ENCODE data around the gene SEC22C. TPM values are rescaled to one million over a fixed set of nuclear protein-coding genes. Genes with fewer than 3 reads are reported as not detected.

The SEC22C gene
- total RNA-seq, 4 donors from 2014 or later: 52.7 to 62.7 (median 57.9) TPM

DNA sequence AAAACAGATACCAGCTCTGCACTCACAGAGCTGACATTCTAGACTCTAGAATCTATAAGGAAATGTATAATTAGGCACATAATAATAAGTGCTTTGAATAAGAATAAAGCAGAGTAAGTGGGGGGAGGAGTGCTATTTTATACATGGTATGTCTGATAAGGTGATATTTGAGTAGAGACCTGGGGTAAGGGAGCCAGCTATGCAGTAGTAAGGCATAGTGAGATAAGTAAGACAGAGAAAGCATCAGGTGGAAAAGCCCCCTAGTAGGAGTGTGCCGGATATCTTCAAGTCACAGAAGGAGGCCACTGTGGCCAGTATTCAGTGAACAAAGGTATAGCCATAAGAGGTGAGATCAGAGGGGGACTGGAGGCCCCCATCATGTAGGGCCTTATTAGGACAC, 11.9 kb upstream of the SEC22C start:
- Histone ChIP-seq H3K4me3 (no peak overlapping the region), H3K4me1 (peaks cover 10 to 28% (median 13%) of the 10 kb centered on the region in 4 donors), H3K27ac (replicated peaks in 1 of 4) (no peak overlapping the region), H3K36me3 (peaks cover 0 to 32% (median 5%) of the 10 kb centered on the region in 4 donors), H3K9me3 (no peaks in the 10 kb centered on the region), H3K27me3 (no peaks in the 10 kb centered on the region)
- intact Hi-C loops (cut with DNase I): no loop called here
- DNase-seq (ENCODE audit: extremely low spot score): no peak
- TF ChIP-seq, protein P1, sequence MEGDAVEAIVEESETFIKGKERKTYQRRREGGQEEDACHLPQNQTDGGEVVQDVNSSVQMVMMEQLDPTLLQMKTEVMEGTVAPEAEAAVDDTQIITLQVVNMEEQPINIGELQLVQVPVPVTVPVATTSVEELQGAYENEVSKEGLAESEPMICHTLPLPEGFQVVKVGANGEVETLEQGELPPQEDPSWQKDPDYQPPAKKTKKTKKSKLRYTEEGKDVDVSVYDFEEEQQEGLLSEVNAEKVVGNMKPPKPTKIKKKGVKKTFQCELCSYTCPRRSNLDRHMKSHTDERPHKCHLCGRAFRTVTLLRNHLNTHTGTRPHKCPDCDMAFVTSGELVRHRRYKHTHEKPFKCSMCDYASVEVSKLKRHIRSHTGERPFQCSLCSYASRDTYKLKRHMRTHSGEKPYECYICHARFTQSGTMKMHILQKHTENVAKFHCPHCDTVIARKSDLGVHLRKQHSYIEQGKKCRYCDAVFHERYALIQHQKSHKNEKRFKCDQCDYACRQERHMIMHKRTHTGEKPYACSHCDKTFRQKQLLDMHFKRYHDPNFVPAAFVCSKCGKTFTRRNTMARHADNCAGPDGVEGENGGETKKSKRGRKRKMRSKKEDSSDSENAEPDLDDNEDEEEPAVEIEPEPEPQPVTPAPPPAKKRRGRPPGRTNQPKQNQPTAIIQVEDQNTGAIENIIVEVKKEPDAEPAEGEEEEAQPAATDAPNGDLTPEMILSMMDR (IDR thresholded peaks at IDR 0.05): no peak
- WGBS: 100% methylated on average over 1 of the region's 1 CpG

DNA sequence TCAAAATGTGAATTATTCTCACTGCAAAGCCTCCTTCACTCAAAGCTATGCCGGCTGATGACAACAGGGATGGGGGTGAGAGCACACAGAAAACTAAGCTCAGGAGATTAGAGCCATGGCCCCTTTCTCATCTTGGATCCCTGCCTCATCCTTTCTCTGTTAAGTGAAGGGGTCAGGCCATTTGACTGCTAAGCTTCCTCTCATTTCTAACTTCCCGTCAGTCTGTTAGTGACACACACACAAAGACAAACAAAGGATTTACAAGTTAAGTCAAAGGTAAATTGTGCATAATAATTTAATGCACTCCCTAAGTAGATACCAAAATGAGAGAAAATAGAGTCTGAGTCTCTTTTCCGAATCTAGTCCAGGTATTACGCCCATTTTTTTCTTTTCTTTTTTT, 10.0 kb upstream of the SEC22C start:
- Histone ChIP-seq H3K9me3 (no peaks in the 10 kb centered on the region), H3K4me1 (peaks cover 10 to 28% (median 13%) of the 10 kb centered on the region in 4 donors), H3K27me3 (no peaks in the 10 kb centered on the region), H3K4me3 (peak overlapping the region; percentile 72 to 80 (median 78)), H3K36me3 (peaks cover 0 to 30% (median 5%) of the 10 kb centered on the region in 4 donors), H3K27ac (replicated peaks in 1 of 4) (peak overlapping the region; percentile 84 to 92 (median 90))
- intact Hi-C loops (cut with DNase I): no loop called here
- DNase-seq (ENCODE audit: extremely low spot score): no peak
- TF ChIP-seq EP300 (IDR thresholded peaks at IDR 0.05) (no peak), POLR2AphosphoS5 (IDR thresholded peaks at IDR 0.05) (no peak), POLR2A (IDR thresholded peaks at IDR 0.05; ENCODE audit: low read depth) (no peak)
- TF ChIP-seq, protein P1 (IDR thresholded peaks at IDR 0.05): no peak
- WGBS: 88% methylated on average over 4 of the region's 4 CpGs

DNA sequence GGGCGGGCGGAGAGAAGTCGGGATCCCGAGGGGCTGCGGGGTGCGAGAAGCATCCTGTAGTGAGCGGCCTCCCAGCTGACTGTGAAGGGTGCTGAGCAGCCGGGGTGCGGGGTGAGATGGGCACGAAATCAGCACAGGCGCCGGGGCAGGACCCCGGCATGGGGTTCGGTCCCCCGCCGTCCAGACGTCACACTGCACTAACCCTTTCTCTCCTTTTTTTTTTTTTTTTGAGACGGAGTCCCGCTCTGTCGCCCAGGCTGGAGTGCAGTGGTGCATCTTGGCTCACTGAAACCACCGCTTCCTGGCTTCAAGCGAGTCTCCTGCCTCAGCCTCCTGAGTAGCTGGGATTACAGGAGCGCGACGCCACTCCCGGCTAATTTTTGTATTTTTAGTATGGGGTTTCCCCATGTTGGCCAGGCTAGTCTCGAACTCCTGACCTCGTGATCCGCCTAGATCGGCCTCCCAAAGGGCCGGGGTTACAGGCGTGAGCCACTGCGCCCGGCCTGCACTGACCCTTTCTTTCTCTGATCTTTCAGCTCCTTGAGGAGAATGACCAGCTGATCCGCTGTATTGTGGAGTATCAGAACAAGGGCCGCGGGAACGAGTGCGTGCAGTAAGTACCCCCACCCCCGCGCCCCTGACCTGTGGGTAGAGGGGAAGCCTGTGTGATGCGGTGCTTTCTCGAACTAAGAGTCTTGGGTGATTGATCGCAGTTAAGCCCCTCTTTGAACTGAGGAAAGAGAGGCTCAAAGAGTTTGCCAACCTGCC, 9.4 kb upstream of the SEC22C start:
- TF ChIP-seq EP300 (IDR thresholded peaks at IDR 0.05): no peak
- TF ChIP-seq, protein P1 (IDR thresholded peaks at IDR 0.05): no peak
- no peak for TF ChIP-seq POLR2AphosphoS5 (IDR thresholded peaks at IDR 0.05)
- no peak for TF ChIP-seq POLR2A (IDR thresholded peaks at IDR 0.05; ENCODE audit: low read depth)
- peak overlapping the region; percentile 72 to 80 (median 78) for H3K4me3 ChIP-seq

DNA sequence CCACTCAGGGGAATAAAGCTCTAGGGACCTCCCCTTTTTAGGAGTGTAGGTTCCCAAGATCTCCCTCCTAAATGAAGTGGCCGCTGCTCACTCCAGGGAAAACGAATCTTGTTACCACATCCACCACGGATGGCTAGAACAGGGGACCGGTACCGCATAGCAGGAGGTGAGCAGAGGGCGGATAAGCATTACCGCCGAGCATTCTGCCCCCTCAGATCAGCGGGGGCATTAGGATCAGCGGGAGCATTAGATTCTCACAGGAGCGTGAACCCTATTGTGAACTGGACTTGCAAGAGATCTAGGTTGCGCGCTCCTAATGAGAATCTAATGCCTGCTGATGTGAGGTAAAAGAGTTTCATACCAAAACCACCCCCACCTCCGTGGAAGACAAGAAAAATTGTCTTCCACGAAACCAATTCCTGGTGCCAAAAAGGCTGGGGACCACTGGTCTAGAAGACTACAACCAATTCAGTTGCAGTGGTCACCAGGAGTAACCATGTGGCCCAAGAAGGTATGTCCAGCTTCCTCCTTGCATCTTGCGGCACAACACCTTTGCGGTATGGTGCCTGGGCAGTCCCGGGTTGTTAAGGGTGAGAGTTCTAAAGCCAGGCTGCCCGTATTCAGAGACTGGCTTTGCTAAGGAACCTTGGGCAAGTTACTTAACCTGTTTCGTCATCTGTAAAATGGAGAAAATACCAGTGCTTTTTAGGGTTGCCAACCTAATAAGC, 7.8 kb upstream of the SEC22C start:
- H3K4me3 ChIP-seq: peak overlapping the region; percentile 72 to 80 (median 78)
- H3K9me3 ChIP-seq: no peaks in the 10 kb centered on the region
- 91% methylated on average over 20 of the region's 20 CpGs for WGBS
- no peaks in the 10 kb centered on the region for H3K27me3 ChIP-seq
- DNase-seq (ENCODE audit: extremely low spot score): no peak
- intact Hi-C loops (cut with DNase I): no loop called here
- H3K4me1 ChIP-seq: peaks cover 10 to 28% (median 13%) of the 10 kb centered on the region in 4 donors
- no peak for TF ChIP-seq POLR2AphosphoS5 (IDR thresholded peaks at IDR 0.05)
- TF ChIP-seq, protein P1 (IDR thresholded peaks at IDR 0.05): no peak
- H3K27ac ChIP-seq (replicated peaks in 1 of 4): peak overlapping the region; percentile 84 to 92 (median 90)
- H3K36me3 ChIP-seq: peaks cover 0 to 15% (median 2%) of the 10 kb centered on the region in 4 donors

More for the DNA sequence above, 9.4 kb upstream of the SEC22C start:
- H3K27ac ChIP-seq (replicated peaks in 1 of 4): peak overlapping the region; percentile 84 to 92 (median 90)
- no peak for DNase-seq (ENCODE audit: extremely low spot score)
- 12% methylated on average over 42 of the region's 44 CpGs for WGBS
- H3K4me1 ChIP-seq: peaks cover 10 to 28% (median 13%) of the 10 kb centered on the region in 4 donors
- peaks cover 0 to 28% (median 5%) of the 10 kb centered on the region in 4 donors for H3K36me3 ChIP-seq
- H3K9me3 ChIP-seq: no peaks in the 10 kb centered on the region
- no peaks in the 10 kb centered on the region for H3K27me3 ChIP-seq
- intact Hi-C loops (cut with DNase I): no loop called here

Measured in esophagus muscularis mucosa (tissue), 4 donors.